HepG2 (cell line): ENCODE results near the gene SLC2A2. TPM values are rescaled to one million over a fixed set of nuclear protein-coding genes. Genes with fewer than 3 reads are reported as not detected.
A peak's percentile ranks its signal among the peaks of the same experiment; 100 is the strongest.

Experiments used
- ATAC-seq: fragments of 200-7000 bp; cut with Tn5 transposase; 3 replicates; pipeline ENCODE4 v1.9.1; 2020; ENCODE audit warnings: mild to moderate bottlenecking, moderate library complexity
- BruUV-seq: library from RNA; stranded (reverse); fragments of 400-500 nt; replicated peaks from 2 replicates; lab custom pipeline; 2021; lab: Mats Ljungman, UMichigan
- CTCF ChIA-PET: fragments of 300-600 bp; formaldehyde crosslinking; extraction: SDS; loops from one replicate; lab custom pipeline; 2021; ENCODE audit warnings: low total read pairs, inconsistent platforms, low intra/inter-chr PET ratio; lab: Yijun Ruan, JAX
- POLR2A ChIA-PET: fragments of 350-600 bp; sonication (Branson Sonifier 250); formaldehyde crosslinking; loops from one replicate; lab custom pipeline; 2020; ENCODE audit warnings: antibody characterized with exemption, inconsistent platforms; lab: Yijun Ruan, JAX
- DNase-seq: peaks from one replicate; pipeline ENCODE4 v3.0.0-alpha.2; 2015; ENCODE audit warnings: low spot score
- FAIRE-seq: peaks from 3 replicates; lab custom pipeline; 2011; peaks lifted over from hg19 to GRCh38; lab: Jason Lieb, UNC
- H2AFZ ChIP-seq: one replicate; pipeline ENCODE4 v1.6.1; 2011; ENCODE audit warnings: low read length, inconsistent platforms
- H3K27ac ChIP-seq: fragments of 300-600 bp; 3 replicates; pipeline ENCODE4 v1.8.0; 2011; ENCODE audit warnings: mixed run types, mild to moderate bottlenecking, mixed read lengths, low read length, inconsistent platforms; ENCODE audit not compliant: insufficient read depth; ENCODE audit errors: extremely low read length
- H3K27me3 ChIP-seq, 2 experiments: fragments of 200-600 bp in 1 of 2; 2 replicates in 1 of 2; 3 replicates in 1 of 2; pipeline versions ENCODE4 v1.6.0 to v1.8.0; 2011; ENCODE audit warnings: low read length in 2 of 2, mild to moderate bottlenecking in 2 of 2, moderate library complexity in 2 of 2, inconsistent platforms in 1 of 2; ENCODE audit not compliant: insufficient read depth in 2 of 2, control insufficient read depth in 1 of 2
- H3K36me3 ChIP-seq, 2 experiments: fragments of 200-600 bp in 1 of 2; replicated peaks in 1 of 2; 2 replicates in 1 of 2; 3 replicates in 1 of 2; pipeline versions ENCODE4 v1.5.1 to v1.8.0; 2011; ENCODE audit warnings: low read length in 2 of 2, inconsistent platforms in 1 of 2; ENCODE audit not compliant: insufficient read depth in 2 of 2, control insufficient read depth in 1 of 2
- H3K4me1 ChIP-seq: 2 replicates; pipeline ENCODE4 v1.5.1; 2012; ENCODE audit warnings: low read length, inconsistent platforms; ENCODE audit not compliant: insufficient read depth
- H3K4me2 ChIP-seq: 2 replicates; pipeline ENCODE4 v1.6.0; 2011; ENCODE audit warnings: low read depth, low read length, inconsistent platforms
- H3K4me3 ChIP-seq, 3 experiments: fragments of 200-600 bp in 1 of 3; sonication (generic), shearing (Covaris generic) in 1 of 3; replicated peaks in 1 of 3; 2 replicates each; pipeline ENCODE4 v1.5.1; 2011 to 2016; ENCODE audit warnings: low read length in 3 of 3, inconsistent platforms in 2 of 3, low read depth in 2 of 3, mild to moderate bottlenecking in 2 of 3, control low read depth in 1 of 3, mixed read lengths in 1 of 3; ENCODE audit not compliant: insufficient read depth in 1 of 3
- H3K79me2 ChIP-seq: one replicate; pipeline ENCODE4 v1.6.1; 2011; ENCODE audit warnings: low read length, inconsistent platforms; ENCODE audit not compliant: insufficient read depth
- H3K9ac ChIP-seq: 2 replicates; pipeline ENCODE4 v1.6.0; 2011; ENCODE audit warnings: mild to moderate bottlenecking, low read depth, low read length, inconsistent platforms; ENCODE audit not compliant: insufficient read depth
- H3K9me3 ChIP-seq: 2 replicates; pipeline ENCODE4 v1.5.1; 2012; ENCODE audit warnings: mild to moderate bottlenecking, low read length
- H4K20me1 ChIP-seq: 2 replicates; pipeline ENCODE4 v1.6.0; 2011; ENCODE audit warnings: inconsistent platforms, mild to moderate bottlenecking, low read length, moderate library complexity; ENCODE audit not compliant: insufficient read depth
- AGO2 ChIP-seq: fragments of 200-400 bp; formaldehyde crosslinking; optimal IDR thresholded peaks from 2 replicates; pipeline ENCODE3; 2017; ENCODE audit warnings: mild to moderate bottlenecking, low read depth, low read length, moderate library complexity
- EP300 ChIP-seq, 3 experiments: sonication (generic) in 1 of 3; formaldehyde crosslinking in 1 of 3; IDR thresholded peaks; 2 replicates each; pipeline versions ENCODE4 v1.5.1 to v1.6.1; 2011 to 2020; ENCODE audit warnings: low read depth in 2 of 3, low read length in 2 of 3, borderline replicate concordance in 1 of 3, improper control_type of control experiment in 1 of 3, mild to moderate bottlenecking in 1 of 3, missing genetic modification reagents in 1 of 3, moderate library complexity in 1 of 3
- KAT2B ChIP-seq: fragments of 150-350 bp; IDR thresholded peaks from 2 replicates; pipeline ENCODE4 v1.6.1; 2014; ENCODE audit warnings: low read depth, low read length, borderline replicate concordance
- PRDM10 ChIP-seq: sonication (generic); formaldehyde crosslinking; IDR thresholded peaks from 2 replicates; pipeline ENCODE4 v1.4.0; 2020; ENCODE audit warnings: low read depth, missing genetic modification reagents
- RARA ChIP-seq: IDR thresholded peaks from 2 replicates; pipeline ENCODE4 v1.6.1; 2016; ENCODE audit warnings: missing genetic modification reagents, missing compliant biosample characterization
- RNF219 ChIP-seq: sonication (generic); formaldehyde crosslinking; IDR thresholded peaks from 2 replicates; pipeline ENCODE4 v1.5.0; 2020; ENCODE audit warnings: mild to moderate bottlenecking, missing genetic modification reagents
- SAP130 ChIP-seq: IDR thresholded peaks from 2 replicates; pipeline ENCODE4 v1.6.1; 2016; ENCODE audit warnings: low read depth
- SOX5 ChIP-seq: IDR thresholded peaks from 2 replicates; pipeline ENCODE4 v1.6.1; 2016; ENCODE audit warnings: borderline replicate concordance
- TCF7 ChIP-seq: sonication (generic); IDR thresholded peaks from 2 replicates; pipeline ENCODE4 v1.6.1; 2016; ENCODE audit warnings: antibody characterized with exemption, low read depth
- ZGPAT ChIP-seq: IDR thresholded peaks from 2 replicates; pipeline ENCODE4 v1.6.1; 2016; ENCODE audit warnings: mild to moderate bottlenecking
- ZNF251 ChIP-seq: sonication (generic); formaldehyde crosslinking; IDR thresholded peaks from 2 replicates; pipeline ENCODE4 v1.9.0; 2021; ENCODE audit warnings: mild to moderate bottlenecking, missing genetic modification reagents
- WGBS: methylation state at CpG from one replicate; pipeline ENCODE4 v1.1.6; 2017; ENCODE audit warnings: low lambda C conversion rate; 5-methylcytosine and 5-hydroxymethylcytosine counted together
- in situ Hi-C: cut with HindIII; loops from 2 replicates; pipeline ENCODE4 v1.10.0; 2017; ENCODE audit warnings: low pct_unique_long_range_greater_than_20kb; ENCODE audit not compliant: extremely low pct_ligation_motif_present
- intact Hi-C: fragments of 100-400 bp; cut with micrococcal nuclease; formaldehyde crosslinking; loops from one replicate; pipeline ENCODE4 v1.10.0; 2022; ENCODE audit not compliant: unreplicated experiment
- polyA plus RNA-seq, 8 experiments: library from polyadenylated mRNA; depleted of rRNA in 3 of 8; stranded (reverse) in 7 of 8; unstranded in 1 of 8; fragments of >200 nt; fragmentation: Illumina TruSeq in 4 of 8; extraction: Trizol in 4 of 8; gene quantifications; 2 replicates each; pipeline versions ENCODE4 v1.2.1 to v1.2.3, GENCODE V29; 2011 to 2016; ENCODE audit warnings: low read depth in 4 of 8, missing spikeins in 1 of 8, mixed read lengths in 1 of 8; ENCODE audit not compliant: insufficient read depth in 1 of 8
- total RNA-seq, 5 experiments: library from RNA; depleted of rRNA; stranded (reverse); fragments of >200 nt; fragmentation: Illumina TruSeq; extraction: Trizol; gene quantifications; 2 replicates each; pipeline ENCODE4 v1.2.3, GENCODE V29; 2016; ENCODE audit warnings: low read depth in 1 of 5
- TF ChIP-seq, protein P1 (sequence below): sonication (generic); formaldehyde crosslinking; IDR thresholded peaks from 2 replicates; pipeline ENCODE4 v1.5.0; 2020; ENCODE audit warnings: mild to moderate bottlenecking, missing genetic modification reagents

SLC2A2 gene
- total and polyA plus RNA-seq, 2 of the 13 experiments (the other 11 are each of a cell fraction or from before 2014, with no cell fraction given) = 19.5 to 23.2 TPM

GRCh38 chr3:171055336-171056178 is 29.0 kb upstream of the SLC2A2 start:
- in situ Hi-C loops (no loop called here), intact Hi-C loops (loop anchor here (5.0 kb wide), 1 partner anchor 37 kb away; no protein-coding TSS in a partner anchor)
- H3K4me1 ChIP-seq = peaks cover 79% of the 10 kb centered on the region
- peak overlapping the region; percentile 55; the same call in 1 of the 2 replicates for H3K4me2 ChIP-seq
- ChIA-PET POLR2A (interaction anchor here (1.1 to 1.5 kb wide), 6 partner anchors 10 to 116 kb away, joined by 4 to 14 read pairs (median 5); no protein-coding TSS in a partner anchor), CTCF (no interaction called here)
- no peak overlapping the region for H3K4me3 ChIP-seq
- H3K79me2 ChIP-seq = no peaks in the 10 kb centered on the region
- no peaks in the 10 kb centered on the region for H3K27me3 ChIP-seq
- no peaks in the 10 kb centered on the region for H4K20me1 ChIP-seq
- H3K27ac ChIP-seq = peak overlapping the region; percentile 68
- peak overlapping the region; percentile 33; the same call in 1 of the 2 replicates for H3K9ac ChIP-seq
- no peaks in the 10 kb centered on the region for H3K36me3 ChIP-seq
- 22% methylated on average over 4 of the region's 4 CpGs for WGBS
- no peak overlapping the region for H2AFZ ChIP-seq
- BruUV-seq = no TSS peak
- no peaks in the 10 kb centered on the region for H3K9me3 ChIP-seq
- FAIRE-seq (peak; percentile 47), DNase-seq (peak; percentile 95), ATAC-seq (peak; percentile 95)
- TF ChIP-seq ZGPAT (CRISPR knock-in tag) = peak; percentile 53; the same call in 1 of the 2 replicates
- 0 out of 2 replicates have a peak, but pooled peaks have one; percentile 18 for TF ChIP-seq PRDM10 (CRISPR knock-in tag)
- TF ChIP-seq SOX5 = peak; percentile 51; the same call in 1 of the 2 replicates
- no peak for TF ChIP-seq ZNF251 (CRISPR knock-in tag)
- TF ChIP-seq TCF7 = peak; percentile 81
- TF ChIP-seq RNF219 (CRISPR knock-in tag) = no peak
- peak in 1 of 2 experiments; percentile 83; a peak in 2 of 4 replicates for TF ChIP-seq EP300 (IDR thresholded peaks at IDR 0.05; ENCODE audit: low read depth in 2 of 2, low read length in 2 of 2)
- peak; percentile 74; the same call in 1 of the 2 replicates for TF ChIP-seq EP300 (CRISPR knock-in tag; IDR thresholded peaks at IDR 0.05; ENCODE audit: borderline replicate concordance)
- peak; percentile 25; the same call in 1 of the 2 replicates for TF ChIP-seq RARA
- no peak for TF ChIP-seq AGO2
- TF ChIP-seq SAP130 (CRISPR knock-in tag) = peak; percentile 46; the same call in 1 of the 2 replicates
- TF ChIP-seq, protein P1, sequence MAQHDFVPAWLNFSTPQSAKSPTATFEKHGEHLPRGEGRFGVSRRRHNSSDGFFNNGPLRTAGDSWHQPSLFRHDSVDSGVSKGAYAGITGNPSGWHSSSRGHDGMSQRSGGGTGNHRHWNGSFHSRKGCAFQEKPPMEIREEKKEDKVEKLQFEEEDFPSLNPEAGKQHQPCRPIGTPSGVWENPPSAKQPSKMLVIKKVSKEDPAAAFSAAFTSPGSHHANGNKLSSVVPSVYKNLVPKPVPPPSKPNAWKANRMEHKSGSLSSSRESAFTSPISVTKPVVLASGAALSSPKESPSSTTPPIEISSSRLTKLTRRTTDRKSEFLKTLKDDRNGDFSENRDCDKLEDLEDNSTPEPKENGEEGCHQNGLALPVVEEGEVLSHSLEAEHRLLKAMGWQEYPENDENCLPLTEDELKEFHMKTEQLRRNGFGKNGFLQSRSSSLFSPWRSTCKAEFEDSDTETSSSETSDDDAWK (CRISPR knock-in tag) = no peak
- TF ChIP-seq KAT2B = no peak
